ENCODE measurements around the gene CARD19. TPM values are rescaled to one million over a fixed set of nuclear protein-coding genes. Genes with fewer than 3 reads are reported as not detected.

The CARD19 gene
- total RNA-seq, 2 donors from 2014 or later = 65.7 to 70.0 TPM

DNA sequence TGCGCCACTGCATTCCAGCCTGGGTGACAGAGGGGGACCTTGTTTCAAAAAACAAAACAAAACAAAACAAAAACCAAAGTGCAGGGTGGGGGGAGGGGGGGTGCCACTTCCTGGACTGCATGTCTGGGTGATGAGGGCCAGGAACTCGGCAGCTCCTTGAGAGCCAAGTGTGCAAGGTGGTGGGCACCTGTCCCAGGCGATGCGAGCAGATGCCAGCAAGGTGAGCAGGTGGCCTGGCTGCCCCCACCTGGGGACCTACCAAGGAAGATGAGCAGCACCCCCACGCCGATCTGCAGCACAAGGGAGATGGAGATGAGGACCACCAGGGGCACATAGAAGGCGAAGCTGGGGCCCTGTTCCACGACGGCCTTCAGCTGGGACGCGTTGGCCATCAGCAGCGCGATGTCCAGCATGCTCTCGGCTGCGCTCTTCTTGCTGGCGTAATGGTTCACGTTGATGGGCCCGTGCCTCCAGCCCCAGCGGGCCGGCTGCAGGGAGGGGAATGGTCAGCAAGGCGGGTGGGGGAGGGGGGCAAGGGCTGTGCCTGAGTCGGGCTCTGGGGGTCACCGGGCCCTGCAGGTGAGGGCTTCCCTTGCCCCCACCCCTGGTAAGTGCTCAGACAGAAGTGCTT is 30.2 kb downstream of the CARD19 start:
- Mint-ChIP-seq H3K9me3 (no peaks in the 10 kb centered on the region), H3K27me3 (ENCODE audit: low read depth) (no peaks in the 10 kb centered on the region), H3K27ac (no peak overlapping the region), H3K36me3 (ENCODE audit: insufficient read depth in 2 of 2) (peaks cover 2 to 14% of the 10 kb centered on the region in 2 donors), H3K4me1 (ENCODE audit: low read depth) (peaks cover 60% of the 10 kb centered on the region), H3K4me3 (peak overlapping the region in 1 of 2 donors; percentile 65)
- DNase-seq (no peak), ATAC-seq (replicated peaks in 1 of 2) (no peak)

DNA sequence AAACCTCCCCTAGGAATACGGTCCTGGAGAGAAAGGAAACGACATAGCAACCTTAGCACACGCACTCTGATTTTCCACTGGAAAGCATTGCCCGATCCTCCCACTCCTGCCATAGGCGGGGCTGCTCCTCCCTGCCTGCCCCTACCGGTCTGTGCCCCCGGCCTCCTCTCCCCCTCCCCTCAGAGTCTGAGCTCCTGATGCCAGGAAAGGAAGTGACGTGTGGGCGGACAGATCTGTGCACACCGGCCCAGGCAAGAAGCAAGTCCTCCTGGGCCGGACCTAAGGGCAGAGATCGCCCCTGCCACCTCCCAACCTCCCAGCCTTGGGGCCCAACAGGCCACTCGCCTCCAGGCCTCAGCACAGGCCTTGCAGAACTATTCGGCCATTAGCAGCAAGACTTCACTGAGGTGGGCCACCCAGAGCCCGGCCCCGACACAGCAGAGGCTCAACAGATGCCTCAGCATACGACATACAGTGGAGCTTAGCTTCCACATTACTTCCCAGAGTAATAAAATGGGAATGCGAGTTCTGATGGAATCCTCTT is 30.9 kb downstream of the CARD19 start:
- DNase-seq (no peak), ATAC-seq (replicated peaks in 1 of 2) (peak in 1 of 2 donors; percentile 14)
- Mint-ChIP-seq H3K4me3 (peak overlapping the region; percentile 47 to 76), H3K4me1 (ENCODE audit: low read depth) (peaks cover 66% of the 10 kb centered on the region), H3K27ac (peak overlapping the region; percentile 85), H3K36me3 (ENCODE audit: insufficient read depth in 2 of 2) (peaks cover 3 to 15% of the 10 kb centered on the region in 2 donors), H3K9me3 (no peaks in the 10 kb centered on the region), H3K27me3 (ENCODE audit: low read depth) (no peaks in the 10 kb centered on the region)

GRCh38 chr9:93127395-93127911 is 31.4 kb downstream of the CARD19 start:
- peaks cover 4 to 14% of the 10 kb centered on the region in 2 donors for H3K36me3 Mint-ChIP-seq (ENCODE audit: insufficient read depth in 2 of 2)
- H3K27ac Mint-ChIP-seq = peak overlapping the region; percentile 85
- ATAC-seq (replicated peaks in 1 of 2) = no peak
- no peaks in the 10 kb centered on the region for H3K9me3 Mint-ChIP-seq
- H3K4me1 Mint-ChIP-seq (ENCODE audit: low read depth) = peaks cover 71% of the 10 kb centered on the region
- DNase-seq = no peak
- H3K4me3 Mint-ChIP-seq = peak overlapping the region; percentile 47 to 76
- no peaks in the 10 kb centered on the region for H3K27me3 Mint-ChIP-seq (ENCODE audit: low read depth)

GRCh38 chr9:93128011-93128714 is 32.1 kb downstream of the CARD19 start:
- H3K9me3 Mint-ChIP-seq = no peaks in the 10 kb centered on the region
- ATAC-seq (replicated peaks in 1 of 2) (no peak), DNase-seq (no peak)
- H3K4me3 Mint-ChIP-seq = peak overlapping the region; percentile 56 to 76
- no peaks in the 10 kb centered on the region for H3K27me3 Mint-ChIP-seq (ENCODE audit: low read depth)
- H3K4me1 Mint-ChIP-seq (ENCODE audit: low read depth) = peaks cover 79% of the 10 kb centered on the region
- H3K36me3 Mint-ChIP-seq (ENCODE audit: insufficient read depth in 2 of 2) = peaks cover 4 to 14% of the 10 kb centered on the region in 2 donors
- H3K27ac Mint-ChIP-seq = peak overlapping the region; percentile 67

- peak overlapping the region; percentile 67 for H3K27ac Mint-ChIP-seq
- ATAC-seq (replicated peaks in 1 of 2) = no peak
- no peak for DNase-seq
- H3K9me3 Mint-ChIP-seq = no peaks in the 10 kb centered on the region
- peak overlapping the region; percentile 56 to 76 for H3K4me3 Mint-ChIP-seq
- H3K4me1 Mint-ChIP-seq (ENCODE audit: low read depth) = peaks cover 80% of the 10 kb centered on the region
- peaks cover 4 to 14% of the 10 kb centered on the region in 2 donors for H3K36me3 Mint-ChIP-seq (ENCODE audit: insufficient read depth in 2 of 2)
- H3K27me3 Mint-ChIP-seq (ENCODE audit: low read depth) = no peaks in the 10 kb centered on the region
These were observed 32.8 kb downstream of the CARD19 start for GRCh38 chr9:93128715-93129224.

DNA sequence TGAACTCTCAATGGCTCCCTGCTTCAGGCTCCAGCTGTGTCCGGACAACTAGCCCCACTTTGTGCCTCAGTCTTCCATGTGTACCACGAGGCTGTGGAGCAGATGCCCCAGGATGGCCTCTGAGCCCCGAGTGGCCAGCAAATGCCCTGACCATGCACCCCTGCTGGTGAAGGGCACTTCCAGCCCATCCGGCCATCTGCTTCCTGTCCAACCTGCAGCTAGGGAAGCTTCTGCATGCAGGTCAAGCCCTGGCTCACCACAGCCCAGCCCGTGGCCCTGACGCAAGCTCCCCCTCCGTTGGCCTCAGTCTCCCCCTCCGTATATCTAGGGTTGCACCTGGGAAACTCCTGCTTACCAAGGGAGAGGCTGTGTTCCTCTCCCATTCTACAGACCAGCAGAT is 33.3 kb downstream of the CARD19 start:
- peaks cover 4 to 13% of the 10 kb centered on the region in 2 donors for H3K36me3 Mint-ChIP-seq (ENCODE audit: insufficient read depth in 2 of 2)
- H3K27ac Mint-ChIP-seq = no peak overlapping the region
- H3K9me3 Mint-ChIP-seq = no peaks in the 10 kb centered on the region
- ATAC-seq (replicated peaks in 1 of 2) = no peak
- H3K27me3 Mint-ChIP-seq (ENCODE audit: low read depth) = no peaks in the 10 kb centered on the region
- H3K4me1 Mint-ChIP-seq (ENCODE audit: low read depth) = peaks cover 76% of the 10 kb centered on the region
- H3K4me3 Mint-ChIP-seq = no peak overlapping the region
- DNase-seq = no peak

- peaks cover 4 to 7% of the 10 kb centered on the region in 2 donors for H3K36me3 Mint-ChIP-seq (ENCODE audit: insufficient read depth in 2 of 2)
- no peaks in the 10 kb centered on the region for H3K9me3 Mint-ChIP-seq
- DNase-seq = no peak
- H3K4me3 Mint-ChIP-seq = peak overlapping the region; percentile 56 to 94
- H3K27me3 Mint-ChIP-seq (ENCODE audit: low read depth) = no peaks in the 10 kb centered on the region
- H3K27ac Mint-ChIP-seq = peak overlapping the region; percentile 44
- peaks cover 80% of the 10 kb centered on the region for H3K4me1 Mint-ChIP-seq (ENCODE audit: low read depth)
- ATAC-seq (replicated peaks in 1 of 2) = no peak
These were observed 33.9 kb downstream of the CARD19 start for GRCh38 chr9:93129691-93130500.

GRCh38 chr9:93130861-93131481 is 35.0 kb downstream of the CARD19 start:
- H3K27me3 Mint-ChIP-seq (ENCODE audit: low read depth) = no peaks in the 10 kb centered on the region
- H3K36me3 Mint-ChIP-seq (ENCODE audit: insufficient read depth in 2 of 2) = peaks cover 4% of the 10 kb centered on the region in 2 donors
- DNase-seq (no peak), ATAC-seq (replicated peaks in 1 of 2) (no peak)
- no peaks in the 10 kb centered on the region for H3K9me3 Mint-ChIP-seq
- peak overlapping the region; percentile 94 to 96 for H3K4me3 Mint-ChIP-seq
- H3K27ac Mint-ChIP-seq = peak overlapping the region; percentile 50
- H3K4me1 Mint-ChIP-seq (ENCODE audit: low read depth) = peaks cover 86% of the 10 kb centered on the region

- Mint-ChIP-seq H3K9me3 (no peaks in the 10 kb centered on the region), H3K36me3 (ENCODE audit: insufficient read depth in 2 of 2) (peaks cover 4% of the 10 kb centered on the region in 2 donors), H3K4me3 (peak overlapping the region; percentile 94 to 96), H3K4me1 (ENCODE audit: low read depth) (peaks cover 86% of the 10 kb centered on the region), H3K27ac (peak overlapping the region; percentile 84), H3K27me3 (ENCODE audit: low read depth) (no peaks in the 10 kb centered on the region)
- DNase-seq (no peak), ATAC-seq (replicated peaks in 1 of 2) (no peak)
These were observed 35.7 kb downstream of the CARD19 start for GRCh38 chr9:93131599-93132286.

DNA sequence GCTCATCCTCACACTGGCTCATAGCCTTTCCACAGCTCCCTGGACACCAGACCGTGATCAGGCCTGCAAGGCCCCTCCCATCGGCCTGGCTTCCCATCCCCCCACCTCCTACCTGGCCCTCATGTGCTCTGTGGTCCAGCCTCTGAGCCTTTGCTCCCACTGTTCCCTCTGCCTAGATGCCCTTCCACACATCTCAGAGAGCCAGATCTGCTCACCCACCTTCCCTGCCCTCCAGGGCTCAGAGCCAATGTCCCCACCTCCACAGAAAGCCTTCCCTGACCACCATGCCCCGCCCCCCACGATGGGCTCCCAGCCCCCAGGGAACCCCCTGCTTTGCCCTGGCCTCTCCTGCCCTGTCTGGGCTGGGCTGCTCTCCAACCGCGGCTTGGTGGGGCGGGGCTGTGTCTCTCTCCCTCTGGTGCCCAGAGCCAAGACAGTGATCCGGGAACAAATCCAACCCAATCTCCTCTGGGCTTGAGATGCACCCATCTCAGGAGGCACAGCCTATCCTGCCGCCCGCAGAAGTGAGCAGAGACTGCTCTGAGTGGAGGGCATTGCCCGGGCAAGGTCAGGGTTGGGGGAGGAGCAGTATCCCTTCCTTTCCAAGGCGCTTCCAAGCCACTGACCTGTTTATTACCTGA is 36.4 kb downstream of the CARD19 start:
- Mint-ChIP-seq H3K27ac (peak overlapping the region; percentile 84), H3K4me1 (ENCODE audit: low read depth) (peaks cover 86% of the 10 kb centered on the region), H3K36me3 (ENCODE audit: insufficient read depth in 2 of 2) (peaks cover 4% of the 10 kb centered on the region in 2 donors), H3K9me3 (no peaks in the 10 kb centered on the region), H3K27me3 (ENCODE audit: low read depth) (no peaks in the 10 kb centered on the region), H3K4me3 (peak overlapping the region; percentile 94 to 96)
- no peak for ATAC-seq (replicated peaks in 1 of 2)
- DNase-seq = no peak

DNA sequence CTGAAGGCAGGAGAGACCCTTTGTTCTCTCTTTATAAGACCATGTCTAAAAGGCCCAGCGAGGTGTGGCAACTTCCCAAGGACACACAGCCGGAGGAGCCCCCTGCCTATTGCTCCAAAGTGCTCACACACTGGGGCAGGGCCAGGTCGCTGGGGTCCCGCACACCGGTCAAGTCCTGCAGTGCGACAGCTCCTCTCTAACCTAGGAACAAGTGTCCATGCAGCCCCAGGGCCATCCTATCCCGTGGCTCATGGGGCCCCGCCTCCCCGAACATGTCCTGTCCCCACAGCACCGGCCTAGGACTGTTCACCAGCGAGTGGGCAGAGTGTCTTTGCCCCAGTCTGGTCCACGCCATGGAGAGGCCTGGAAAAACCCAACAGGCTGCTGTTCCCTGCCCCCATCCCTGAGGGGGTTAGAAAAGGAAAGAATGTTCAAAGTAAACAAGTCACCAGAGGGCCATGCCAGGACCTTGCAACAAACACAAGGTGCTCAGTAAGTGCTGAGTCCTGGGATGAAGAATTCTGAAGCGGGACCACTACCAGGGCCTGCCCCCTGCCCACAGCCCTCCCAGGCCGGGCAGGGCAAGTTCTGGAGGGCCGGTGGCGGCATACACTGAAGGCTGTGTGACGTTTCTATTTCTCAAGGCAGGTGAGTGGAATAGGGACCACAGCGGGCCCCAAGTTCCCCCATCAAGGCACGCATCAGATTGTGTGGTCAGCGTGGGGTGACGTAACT is 37.1 kb downstream of the CARD19 start:
- peak; percentile 83 for DNase-seq
- ATAC-seq (replicated peaks in 1 of 2) = peak; percentile 52 to 57
- Mint-ChIP-seq H3K9me3 (no peaks in the 10 kb centered on the region), H3K27ac (peak overlapping the region; percentile 84), H3K4me1 (ENCODE audit: low read depth) (peaks cover 86% of the 10 kb centered on the region), H3K4me3 (peak overlapping the region; percentile 94 to 96), H3K27me3 (ENCODE audit: low read depth) (no peaks in the 10 kb centered on the region), H3K36me3 (ENCODE audit: insufficient read depth in 2 of 2) (peaks cover 4% of the 10 kb centered on the region in 2 donors)

All from activated T-cell treated with anti-CD3 and anti-CD28 coated beads, Interleukin-2, amount 50 U/mL, for 72 hours (primary cell).